H7 (cell line): ENCODE results near the gene PROM1. TPM values are rescaled to one million over a fixed set of nuclear protein-coding genes. Genes with fewer than 3 reads are reported as not detected.

Experiments used
- DNase-seq: peaks from one replicate; pipeline ENCODE4 v3.0.0; 2012
- H3K27me3 ChIP-seq: 2 replicates; pipeline ENCODE4 v1.6.0; 2011; ENCODE audit warnings: mild to moderate bottlenecking, low read length; ENCODE audit not compliant: control insufficient read depth, insufficient read depth
- H3K36me3 ChIP-seq: replicated peaks from 2 replicates; pipeline ENCODE4 v1.5.1; 2011; ENCODE audit warnings: low read length; ENCODE audit not compliant: control insufficient read depth, insufficient read depth
- H3K4me3 ChIP-seq: 2 replicates; pipeline ENCODE4 v1.5.1; 2011; ENCODE audit warnings: low read depth, mild to moderate bottlenecking, control low read depth, low read length, moderate library complexity; ENCODE audit not compliant: insufficient read depth
- total RNA-seq: library from RNA; depleted of rRNA; stranded (reverse); fragments of >200 nt; shearing (Covaris generic); gene quantifications from 2 replicates; pipeline ENCODE4 v1.2.3, GENCODE V29; 2014

Gene PROM1
- total RNA-seq, 1 experiment from 2014 or later, result 42.3 TPM

DNA sequence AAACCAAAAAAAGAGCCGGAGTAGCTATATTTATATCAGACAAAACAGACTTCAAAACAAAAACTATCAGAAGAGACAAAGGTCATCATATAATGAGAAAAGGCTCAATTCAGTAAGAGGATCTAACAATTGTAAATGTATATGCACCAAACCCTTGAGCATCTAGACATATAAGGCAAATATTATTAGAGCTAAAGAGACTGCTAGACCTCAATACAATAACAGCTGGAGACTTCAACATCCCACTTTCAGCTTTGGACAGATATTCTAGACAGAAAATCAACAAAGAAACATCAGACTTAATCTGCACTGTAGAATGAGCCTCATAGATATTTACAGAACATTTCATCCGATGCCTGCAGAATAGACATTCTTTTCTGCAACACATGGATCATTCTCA is 4.8 kb upstream of the PROM1 start:
- Histone ChIP-seq H3K27me3 (peaks cover 16% of the 10 kb centered on the region), H3K4me3 (no peak overlapping the region), H3K36me3 (no peaks in the 10 kb centered on the region)
- no peak for DNase-seq

DNA sequence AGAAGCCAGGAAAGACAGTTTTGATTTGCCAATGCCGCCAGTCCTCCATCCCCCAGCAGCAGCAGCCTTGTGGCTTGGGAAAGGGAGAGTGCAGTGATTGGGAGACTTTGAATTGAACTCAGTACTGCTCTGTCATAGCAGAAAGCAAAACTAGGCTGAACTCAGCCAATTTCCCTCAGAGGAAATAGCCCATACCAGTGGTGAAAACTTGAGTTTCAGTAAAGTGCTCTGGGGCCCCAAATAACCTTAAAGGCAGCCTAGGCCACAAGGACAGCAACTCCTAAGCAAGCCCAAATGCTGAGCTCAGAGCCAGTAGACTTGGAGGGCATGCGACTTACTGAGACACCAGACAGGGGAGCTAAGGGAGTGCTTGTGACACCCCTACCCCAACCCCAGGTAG is 2.0 kb upstream of the PROM1 start:
- no peak overlapping the region for H3K4me3 ChIP-seq
- no peaks in the 10 kb centered on the region for H3K36me3 ChIP-seq
- no peak for DNase-seq
- peaks cover 28% of the 10 kb centered on the region for H3K27me3 ChIP-seq

DNA sequence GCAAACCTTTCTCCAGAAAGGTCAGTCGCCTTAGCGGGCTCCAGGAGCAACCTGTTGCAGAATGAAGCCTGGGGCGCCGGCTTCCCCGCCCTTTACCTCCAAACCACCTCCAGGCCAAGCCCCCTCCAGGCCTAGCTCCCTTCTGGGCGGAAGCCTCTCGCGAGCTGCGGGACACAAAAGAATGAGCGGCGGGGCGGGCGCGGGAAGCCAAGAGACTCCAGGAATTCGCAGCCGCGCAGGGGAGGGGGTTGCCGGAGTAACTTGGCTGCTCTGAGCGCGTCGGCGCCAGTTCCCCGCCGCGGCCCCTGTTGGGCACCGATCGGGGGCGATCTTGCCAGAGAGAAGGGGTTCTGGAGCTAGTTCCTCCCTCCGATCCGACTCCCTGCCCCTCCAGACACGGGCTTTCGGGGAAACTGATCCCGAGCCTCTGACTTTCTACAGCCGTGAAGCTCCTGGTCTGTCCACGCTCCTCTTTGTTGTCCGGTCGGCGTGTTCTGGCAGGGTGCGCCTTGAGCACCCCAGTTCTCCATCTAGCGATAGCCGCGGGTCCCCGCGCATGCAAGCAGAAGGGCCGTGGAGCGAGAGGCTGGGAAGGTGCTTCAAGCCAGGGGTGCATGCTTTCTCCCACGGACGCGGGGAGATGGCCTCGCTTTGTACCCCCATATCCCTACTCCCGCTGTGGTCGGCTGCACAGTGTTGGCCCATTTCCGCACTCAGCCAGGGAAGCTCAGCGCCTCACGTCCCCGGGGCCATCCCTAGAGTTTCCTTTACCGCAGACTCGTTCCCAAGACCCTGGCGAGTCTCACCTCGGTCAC is 1.2 kb downstream of the PROM1 start:
- Histone ChIP-seq H3K27me3 (peaks cover 28% of the 10 kb centered on the region), H3K36me3 (no peaks in the 10 kb centered on the region; the same call in 1 of the 2 replicates), H3K4me3 (peak overlapping the region; percentile 87)
- peak; percentile 92 for DNase-seq

- DNase-seq, result peak; percentile 52
- Histone ChIP-seq H3K4me3 (peak overlapping the region; percentile 87), H3K27me3 (peaks cover 28% of the 10 kb centered on the region), H3K36me3 (no peaks in the 10 kb centered on the region; the same call in 1 of the 2 replicates)
These were observed 1.8 kb downstream of the PROM1 start for GRCh38 chr4:16082041-16082425.

DNA sequence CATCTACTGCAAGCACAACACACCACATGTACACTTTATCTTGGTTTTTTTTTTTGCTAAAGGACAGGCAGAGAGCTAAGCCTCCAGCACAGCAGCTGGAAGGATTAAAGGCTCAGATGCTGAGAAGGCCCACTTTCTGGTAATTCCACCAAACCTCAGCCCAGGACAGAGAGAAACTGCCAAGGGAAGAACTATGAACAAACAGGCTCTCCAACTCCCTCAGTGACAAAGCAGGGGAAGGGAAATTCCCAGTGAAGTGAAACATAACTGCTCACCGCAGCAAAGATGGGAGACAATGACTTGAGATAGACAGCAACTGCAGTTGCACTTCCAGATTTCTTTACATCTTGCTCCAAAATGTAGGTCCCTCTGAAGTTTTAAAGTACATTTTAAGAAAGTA is 4.8 kb downstream of the PROM1 start:
- DNase-seq, result no peak
- H3K27me3 ChIP-seq, result peaks cover 16% of the 10 kb centered on the region

GRCh38 chr4:16078195-16078760 is 5.5 kb downstream of the PROM1 start:
- H3K4me3 ChIP-seq, result no peak overlapping the region
- no peak for DNase-seq
- H3K36me3 ChIP-seq, result peaks cover 2% of the 10 kb centered on the region; the same call in 1 of the 2 replicates
- peaks cover 9% of the 10 kb centered on the region for H3K27me3 ChIP-seq

More for the DNA sequence above, 4.8 kb downstream of the PROM1 start:
- Histone ChIP-seq H3K4me3 (no peak overlapping the region), H3K36me3 (peaks cover 2% of the 10 kb centered on the region; the same call in 1 of the 2 replicates)

DNA sequence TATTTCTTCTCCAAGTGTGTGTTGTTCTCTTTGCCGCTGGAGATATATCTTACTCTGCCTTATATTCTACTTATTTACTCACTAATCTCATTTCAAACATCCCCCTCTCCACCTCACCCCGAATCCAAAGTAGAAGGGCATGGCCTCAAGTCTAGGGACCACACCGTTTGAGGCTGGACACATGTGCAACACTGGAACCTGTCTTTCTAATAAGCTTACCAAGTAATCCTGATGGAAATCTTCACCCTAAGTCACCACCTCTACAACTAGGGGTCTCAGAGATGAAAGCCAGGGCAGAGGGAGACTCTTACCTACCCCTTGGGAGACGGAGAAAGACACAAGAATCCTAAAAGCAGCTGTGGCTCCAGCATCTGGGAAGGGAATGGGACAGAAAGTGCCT is 6.0 kb downstream of the PROM1 start:
- peaks cover 5% of the 10 kb centered on the region for H3K27me3 ChIP-seq
- H3K36me3 ChIP-seq, result peaks cover 2% of the 10 kb centered on the region; the same call in 1 of the 2 replicates
- no peak overlapping the region for H3K4me3 ChIP-seq
- no peak for DNase-seq

DNA sequence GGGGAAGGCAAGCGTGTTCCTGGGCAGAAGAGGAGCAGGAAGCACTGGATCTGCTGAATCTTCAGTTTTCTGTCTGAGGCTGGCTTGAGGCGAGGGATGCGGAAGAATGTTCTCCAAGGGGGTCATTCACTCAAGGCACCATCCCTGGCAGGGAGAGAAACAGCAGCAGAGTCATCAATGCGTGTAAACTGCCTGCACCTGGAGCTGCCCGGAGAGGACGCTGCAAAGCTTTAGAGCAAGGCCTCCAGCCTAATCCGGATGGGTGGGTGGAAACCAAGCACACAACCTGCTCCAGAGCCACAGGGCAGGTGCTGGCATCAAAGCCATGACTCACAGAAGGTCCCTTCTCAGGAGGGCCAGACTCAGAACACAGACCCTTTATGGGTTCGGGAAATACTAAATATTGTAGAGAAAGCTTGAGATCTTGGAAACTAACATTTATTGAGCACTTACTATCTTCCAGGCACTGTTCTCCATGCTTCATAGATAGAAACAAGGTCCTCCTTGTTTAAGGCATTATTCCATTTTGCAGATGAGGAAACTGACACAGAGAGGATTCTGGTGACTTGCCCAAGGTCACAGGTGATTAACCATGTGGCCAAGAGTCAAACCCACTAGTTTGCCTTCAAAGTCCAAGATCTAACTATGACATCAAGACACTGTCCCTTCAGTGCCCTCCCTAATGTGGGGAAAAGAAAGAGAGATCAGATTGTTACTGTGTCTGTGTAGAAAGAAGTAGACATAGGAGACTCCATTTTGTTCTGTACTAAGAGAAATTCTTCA is 7.7 kb downstream of the PROM1 start:
- DNase-seq, result no peak

DNA sequence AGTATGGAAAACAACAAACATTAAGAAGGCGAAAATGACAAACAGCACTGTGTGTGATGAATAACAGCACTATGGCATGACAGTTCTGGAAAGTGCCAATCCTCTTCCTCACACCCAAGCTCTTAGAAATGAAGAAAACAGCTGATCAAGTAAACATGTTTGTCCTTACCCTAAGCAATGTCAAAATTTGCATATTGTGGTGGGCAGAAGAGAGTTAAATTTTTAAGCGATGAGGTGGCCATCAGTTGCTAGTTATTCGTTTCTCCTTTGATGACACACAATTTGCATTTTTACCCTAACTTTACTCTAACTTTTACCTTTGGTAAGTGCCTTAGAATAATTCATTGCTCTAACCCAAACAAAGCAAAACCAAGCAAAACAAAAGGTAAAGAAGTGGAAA is 8.8 kb downstream of the PROM1 start:
- H3K4me3 ChIP-seq, result no peak overlapping the region
- H3K27me3 ChIP-seq, result no peaks in the 10 kb centered on the region
- H3K36me3 ChIP-seq, result peaks cover 3% of the 10 kb centered on the region; the same call in 1 of the 2 replicates
- DNase-seq, result no peak

More for the DNA sequence above, 7.7 kb downstream of the PROM1 start:
- Histone ChIP-seq H3K4me3 (no peak overlapping the region), H3K27me3 (no peaks in the 10 kb centered on the region), H3K36me3 (peaks cover 2% of the 10 kb centered on the region; the same call in 1 of the 2 replicates)

GRCh38 chr4:16072168-16072567 is 11.7 kb downstream of the PROM1 start:
- H3K4me3 ChIP-seq, result no peak overlapping the region
- H3K27me3 ChIP-seq, result no peaks in the 10 kb centered on the region
- H3K36me3 ChIP-seq, result peaks cover 3% of the 10 kb centered on the region; the same call in 1 of the 2 replicates
- DNase-seq, result no peak

DNA sequence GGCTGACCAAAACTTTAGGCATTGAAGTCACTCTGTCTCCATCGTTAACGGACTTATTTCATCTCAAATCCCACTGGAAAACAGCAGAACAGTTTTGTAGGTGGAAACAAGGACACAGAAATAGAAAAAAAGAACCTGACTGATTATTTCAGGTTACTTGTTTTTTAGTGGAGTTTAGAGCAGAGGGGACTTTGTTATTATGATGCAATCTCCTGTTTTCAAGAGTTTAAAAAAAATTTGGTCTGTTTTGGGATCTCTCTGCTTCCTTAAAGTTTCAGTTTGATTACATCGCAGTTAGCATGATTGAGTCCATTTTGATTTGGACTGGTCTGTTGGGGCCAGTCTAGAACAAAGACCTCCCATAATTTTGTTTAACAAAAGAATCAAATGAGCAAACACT is 13.6 kb downstream of the PROM1 start:
- no peak for DNase-seq
- Histone ChIP-seq H3K36me3 (peaks cover 4% of the 10 kb centered on the region), H3K27me3 (no peaks in the 10 kb centered on the region), H3K4me3 (no peak overlapping the region)

- H3K4me3 ChIP-seq, result no peak overlapping the region
- no peaks in the 10 kb centered on the region for H3K27me3 ChIP-seq
- H3K36me3 ChIP-seq, result peaks cover 8% of the 10 kb centered on the region
- DNase-seq, result no peak
These were observed 16.3 kb downstream of the PROM1 start for GRCh38 chr4:16067515-16067914.

DNA sequence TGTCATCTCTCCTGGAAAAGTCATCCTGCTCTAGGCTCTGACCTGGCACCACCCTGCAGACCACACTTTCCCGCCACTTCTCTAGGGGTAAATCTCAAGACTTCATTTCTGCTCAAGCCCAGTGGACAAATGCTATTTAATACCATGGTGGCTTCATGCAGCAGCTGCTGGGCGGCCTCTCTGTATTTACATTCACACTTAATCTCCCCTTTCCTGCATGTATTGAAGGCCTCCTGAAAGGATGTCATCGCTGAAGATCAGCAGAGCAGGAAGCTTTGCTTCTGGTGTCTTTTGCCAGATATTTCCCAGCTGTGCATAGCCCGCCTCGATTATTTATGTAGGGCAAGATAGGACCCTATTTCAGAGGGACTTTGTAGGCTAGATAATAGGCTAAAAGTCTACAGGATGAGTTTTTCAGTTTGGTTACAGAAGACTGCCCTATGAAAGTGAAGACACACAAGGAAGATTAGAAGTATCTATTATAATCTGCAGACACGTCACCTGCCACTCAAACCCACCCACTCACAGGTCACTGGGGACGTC is 17.2 kb downstream of the PROM1 start:
- peaks cover 8% of the 10 kb centered on the region for H3K36me3 ChIP-seq
- no peak for DNase-seq
- H3K4me3 ChIP-seq, result no peak overlapping the region
- H3K27me3 ChIP-seq, result no peaks in the 10 kb centered on the region

DNA sequence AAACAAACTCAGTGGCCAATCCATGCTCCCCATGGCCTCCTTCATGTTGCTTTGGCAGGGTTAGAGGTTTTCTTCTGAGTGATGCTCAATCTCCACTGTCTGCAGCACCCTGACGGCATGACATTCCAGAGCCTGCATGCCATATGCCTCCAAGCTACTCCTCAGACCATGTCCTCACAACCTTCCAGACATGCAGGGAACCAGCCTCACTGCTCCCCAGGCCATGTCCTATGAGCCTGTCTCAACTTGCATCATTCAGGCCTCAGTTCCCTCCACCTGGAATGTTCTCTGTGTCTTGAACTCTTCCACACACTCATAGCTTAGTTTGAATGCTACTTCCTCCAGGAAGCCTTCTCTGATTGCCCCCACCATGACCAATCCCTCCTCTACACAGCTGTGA is 18.8 kb downstream of the PROM1 start:
- Histone ChIP-seq H3K27me3 (no peaks in the 10 kb centered on the region), H3K4me3 (no peak overlapping the region), H3K36me3 (peaks cover 7% of the 10 kb centered on the region)
- no peak for DNase-seq
